PC-3 (cell line): ENCODE results near the gene SEC22C. TPM values are rescaled to one million over a fixed set of nuclear protein-coding genes. Genes with fewer than 3 reads are reported as not detected.
A peak's percentile ranks its signal among the peaks of the same experiment; 100 is the strongest.
"Not testable (repeated sequence)": the region's sequence is repeated elsewhere in the genome, so short reads cannot be mapped to it uniquely, and the experiment has no call there.

Experiments
- ATAC-seq: fragments of 200-7000 bp; cut with Tn5 transposase; 2 replicates; pipeline ENCODE4 v1.9.1; 2020; ENCODE audit warnings: mild to moderate bottlenecking, moderate library complexity
- BruUV-seq: library from RNA; stranded (reverse); fragments of 400-500 nt; replicated peaks from 2 replicates; lab custom pipeline; 2021; lab: Mats Ljungman, UMichigan
- CTCF ChIA-PET: fragments of 300-600 bp; sonication (Branson Sonifier 250); formaldehyde crosslinking; loops from one replicate; lab custom pipeline; 2022; ENCODE audit warnings: antibody characterized with exemption; lab: Charles Lee
- POLR2A ChIA-PET: fragments of 300-600 bp; sonication (Branson Sonifier 250); formaldehyde crosslinking; loops from one replicate; lab custom pipeline; 2022; ENCODE audit warnings: antibody characterized with exemption; ENCODE audit not compliant: unreplicated experiment; lab: Charles Lee
- DNase-seq: peaks from one replicate; pipeline ENCODE4 v3.0.0-alpha.2; 2015
- H2AFZ ChIP-seq: fragments of 300-600 bp; sonication (generic); 2 replicates; pipeline ENCODE4 v1.6.0; 2016; ENCODE audit warnings: antibody characterized with exemption, low read length
- H3F3A ChIP-seq: fragments of 300-600 bp; sonication (generic); one replicate; pipeline ENCODE4 v1.6.0; 2017; ENCODE audit warnings: antibody characterized with exemption, low read length, control low read depth, mild to moderate bottlenecking; ENCODE audit not compliant: unreplicated experiment
- H3K27ac ChIP-seq: fragments of 300-600 bp; sonication (generic); 2 replicates; pipeline ENCODE4 v1.5.1; 2016; ENCODE audit warnings: mild to moderate bottlenecking, low read length
- H3K27me3 ChIP-seq: fragments of 300-600 bp; sonication (generic); 2 replicates; pipeline ENCODE4 v1.6.1; 2016; ENCODE audit warnings: low read length, mixed read lengths
- H3K36me3 ChIP-seq: fragments of 300-600 bp; sonication (generic); 2 replicates; pipeline ENCODE4 v1.6.1; 2016; ENCODE audit warnings: low read depth, mixed run types, low read length, mixed read lengths
- H3K4me1 ChIP-seq: fragments of 300-600 bp; sonication (generic); 2 replicates; pipeline ENCODE4 v1.5.1; 2016; ENCODE audit warnings: low read length; ENCODE audit not compliant: insufficient read depth
- H3K4me2 ChIP-seq: fragments of 300-600 bp; sonication (generic); 2 replicates; pipeline ENCODE4 v1.6.0; 2016; ENCODE audit warnings: low read length
- H3K4me3 ChIP-seq: fragments of 300-600 bp; sonication (generic); 2 replicates; pipeline ENCODE4 v1.5.1; 2016; ENCODE audit warnings: mild to moderate bottlenecking, low read length, mixed read lengths
- H3K79me2 ChIP-seq: fragments of 300-600 bp; sonication (generic); 2 replicates; pipeline ENCODE4 v1.6.1; 2017; ENCODE audit warnings: low read length, mixed read lengths
- H3K9ac ChIP-seq: fragments of 300-600 bp; sonication (generic); 2 replicates; pipeline ENCODE4 v1.6.0; 2016; ENCODE audit warnings: mild to moderate bottlenecking, low read length
- H3K9me2 ChIP-seq: fragments of 300-600 bp; sonication (generic); replicated peaks from 2 replicates; pipeline ENCODE4 v1.6.1; 2016; ENCODE audit warnings: mixed run types, low read length, mixed read lengths
- H3K9me3 ChIP-seq: fragments of 300-600 bp; sonication (generic); 2 replicates; pipeline ENCODE4 v1.6.1; 2016; ENCODE audit warnings: low read length, mixed read lengths
- H4K20me1 ChIP-seq: fragments of 300-600 bp; sonication (generic); 2 replicates; pipeline ENCODE4 v1.6.1; 2016; ENCODE audit warnings: low read length, mixed read lengths
- EZH2 ChIP-seq: fragments of 300-600 bp; sonication (generic); IDR thresholded peaks from one replicate; pipeline ENCODE4 v1.6.1; 2017; ENCODE audit warnings: antibody characterized with exemption, mild to moderate bottlenecking, low read length; ENCODE audit not compliant: unreplicated experiment
- EZH2phosphoT487 ChIP-seq: fragments of 300-600 bp; sonication (generic); IDR thresholded peaks from 2 replicates; pipeline ENCODE4 v1.6.1; 2018; ENCODE audit warnings: mild to moderate bottlenecking, antibody characterized with exemption, low read length, borderline replicate concordance
- intact Hi-C: fragments of 100-400 bp; cut with micrococcal nuclease; formaldehyde crosslinking; loops from 2 replicates; pipeline ENCODE4 v1.9.0; 2023
- total RNA-seq: library from RNA; depleted of rRNA; stranded (reverse); fragments of >200 nt; gene quantifications from 2 replicates; pipeline ENCODE4 v1.2.3, GENCODE V29; 2014
- TF ChIP-seq, protein P1 (sequence below): fragments of 300-600 bp; sonication (generic); conservative IDR thresholded peaks from 2 replicates; pipeline ENCODE4 v1.5.1; 2017; ENCODE audit warnings: antibody characterized with exemption, low read depth, mild to moderate bottlenecking, low read length

Gene SEC22C
- total RNA-seq, 1 experiment from 2014 or later, result 63.3 TPM

GRCh38 chr3:42569593-42570142, 12.1 kb downstream of the SEC22C start:
- no peak overlapping the region for H3K4me2 ChIP-seq
- no peak for DNase-seq
- H3K4me3 ChIP-seq, result no peak overlapping the region
- no peaks in the 10 kb centered on the region for H3K27me3 ChIP-seq
- H2AFZ ChIP-seq, result no peak overlapping the region
- no peaks in the 10 kb centered on the region for H3K4me1 ChIP-seq
- no peaks in the 10 kb centered on the region for H3F3A ChIP-seq
- no peak overlapping the region for H3K9ac ChIP-seq
- H3K9me2 ChIP-seq, result no peaks in the 10 kb centered on the region
- intact Hi-C loops, result no loop called here
- H3K36me3 ChIP-seq, result peaks cover 19% of the 10 kb centered on the region
- POLR2A ChIA-PET, result no interaction called here
- no peaks in the 10 kb centered on the region for H3K9me3 ChIP-seq
- ATAC-seq, result no peak
- peaks cover 10% of the 10 kb centered on the region; the same call in 1 of the 2 replicates for H3K79me2 ChIP-seq
- CTCF ChIA-PET, result no interaction called here
- H4K20me1 ChIP-seq, result no peaks in the 10 kb centered on the region
- TF ChIP-seq, protein P1, sequence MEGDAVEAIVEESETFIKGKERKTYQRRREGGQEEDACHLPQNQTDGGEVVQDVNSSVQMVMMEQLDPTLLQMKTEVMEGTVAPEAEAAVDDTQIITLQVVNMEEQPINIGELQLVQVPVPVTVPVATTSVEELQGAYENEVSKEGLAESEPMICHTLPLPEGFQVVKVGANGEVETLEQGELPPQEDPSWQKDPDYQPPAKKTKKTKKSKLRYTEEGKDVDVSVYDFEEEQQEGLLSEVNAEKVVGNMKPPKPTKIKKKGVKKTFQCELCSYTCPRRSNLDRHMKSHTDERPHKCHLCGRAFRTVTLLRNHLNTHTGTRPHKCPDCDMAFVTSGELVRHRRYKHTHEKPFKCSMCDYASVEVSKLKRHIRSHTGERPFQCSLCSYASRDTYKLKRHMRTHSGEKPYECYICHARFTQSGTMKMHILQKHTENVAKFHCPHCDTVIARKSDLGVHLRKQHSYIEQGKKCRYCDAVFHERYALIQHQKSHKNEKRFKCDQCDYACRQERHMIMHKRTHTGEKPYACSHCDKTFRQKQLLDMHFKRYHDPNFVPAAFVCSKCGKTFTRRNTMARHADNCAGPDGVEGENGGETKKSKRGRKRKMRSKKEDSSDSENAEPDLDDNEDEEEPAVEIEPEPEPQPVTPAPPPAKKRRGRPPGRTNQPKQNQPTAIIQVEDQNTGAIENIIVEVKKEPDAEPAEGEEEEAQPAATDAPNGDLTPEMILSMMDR, result no peak
- no peak for TF ChIP-seq EZH2phosphoT487
- no peak for TF ChIP-seq EZH2
- BruUV-seq, result no TSS peak
- H3K27ac ChIP-seq, result no peak overlapping the region

- no peaks in the 10 kb centered on the region for H3K9me3 ChIP-seq
- BruUV-seq, result no TSS peak
- DNase-seq (no peak), ATAC-seq (no peak)
- no peak for TF ChIP-seq EZH2phosphoT487
- TF ChIP-seq EZH2, result no peak
- TF ChIP-seq, protein P1, result no peak
- H3K4me3 ChIP-seq, result no peak overlapping the region
- intact Hi-C loops, result no loop called here
- no peaks in the 10 kb centered on the region for H4K20me1 ChIP-seq
- H3K9me2 ChIP-seq, result no peaks in the 10 kb centered on the region
- H3K4me2 ChIP-seq, result no peak overlapping the region
- CTCF ChIA-PET, result no interaction called here
- no peaks in the 10 kb centered on the region for H3K4me1 ChIP-seq
- H3K36me3 ChIP-seq, result peaks cover 22% of the 10 kb centered on the region; the same call in 1 of the 2 replicates
- no peaks in the 10 kb centered on the region for H3F3A ChIP-seq
- H3K27ac ChIP-seq, result no peak overlapping the region
- no peaks in the 10 kb centered on the region for H3K27me3 ChIP-seq
- no peak overlapping the region for H3K9ac ChIP-seq
- H2AFZ ChIP-seq, result no peak overlapping the region
- POLR2A ChIA-PET, result no interaction called here
- H3K79me2 ChIP-seq, result no peaks in the 10 kb centered on the region
These were observed 19.5 kb downstream of the SEC22C start for GRCh38 chr3:42562047-42562907.

- ChIA-PET POLR2A (no interaction called here), CTCF (no interaction called here)
- Histone ChIP-seq H3K9me3 (no peaks in the 10 kb centered on the region), H4K20me1 (no peaks in the 10 kb centered on the region), H3K9me2 (no peaks in the 10 kb centered on the region), H2AFZ (no peak overlapping the region), H3F3A (no peaks in the 10 kb centered on the region), H3K4me2 (no peak overlapping the region), H3K27me3 (no peaks in the 10 kb centered on the region), H3K27ac (no peak overlapping the region), H3K36me3 (peaks cover 33% of the 10 kb centered on the region), H3K79me2 (no peaks in the 10 kb centered on the region), H3K9ac (no peak overlapping the region), H3K4me1 (no peaks in the 10 kb centered on the region), H3K4me3 (no peak overlapping the region)
- no peak for TF ChIP-seq EZH2phosphoT487
- TF ChIP-seq, protein P1, result peak; percentile 60
- no peak for TF ChIP-seq EZH2
- no TSS peak for BruUV-seq
- peak; percentile 38 for DNase-seq
- peak; percentile 64 for ATAC-seq
- intact Hi-C loops, result no loop called here
These were observed 23.9 kb downstream of the SEC22C start for GRCh38 chr3:42557854-42558253.

DNA sequence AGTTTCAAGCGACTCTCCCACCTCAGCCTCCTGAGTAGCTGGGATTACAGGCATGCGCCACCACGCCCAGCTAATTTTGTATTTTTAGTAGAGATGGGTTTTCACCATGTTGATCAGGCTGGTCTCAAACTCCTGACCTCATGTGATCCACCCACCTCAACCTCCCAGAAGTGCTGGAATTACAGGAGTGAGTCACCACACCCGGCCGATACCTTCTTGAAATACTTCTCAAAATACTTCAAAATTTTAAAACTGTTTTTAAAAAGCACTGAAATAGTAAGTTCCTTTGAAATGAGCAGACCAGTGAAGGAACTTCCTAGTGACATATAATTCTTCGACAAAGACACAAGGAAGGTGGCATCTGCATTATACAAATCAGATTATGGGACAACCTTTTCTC, 24.9 kb downstream of the SEC22C start:
- DNase-seq, H3K4me1 ChIP-seq, POLR2A ChIA-PET, H3K4me3 ChIP-seq, CTCF ChIA-PET, intact Hi-C loops, H3K27me3 ChIP-seq, H3K27ac ChIP-seq, BruUV-seq, H2AFZ ChIP-seq, H3K9ac ChIP-seq, ATAC-seq, H3K9me2 ChIP-seq, H3K4me2 ChIP-seq, H3K79me2 ChIP-seq, H3F3A ChIP-seq, H4K20me1 ChIP-seq, H3K9me3 ChIP-seq: not testable (repeated sequence)
- peaks cover 42% of the 10 kb centered on the region for H3K36me3 ChIP-seq
